NB4 (cell line): ENCODE data around the gene C14orf119.

Experiments
- DNase-seq: peaks from one replicate; pipeline ENCODE4 v3.0.0; 2010; ENCODE audit warnings: low read depth
- H3K4me3 ChIP-seq: one replicate; pipeline ENCODE4 v1.5.1; 2011; ENCODE audit warnings: mild to moderate bottlenecking, low read depth, low read length, moderate library complexity
- MYC ChIP-seq: IDR thresholded peaks from 2 replicates; pipeline ENCODE4 v1.6.1; 2011; ENCODE audit warnings: low read depth, low read length
- POLR2A ChIP-seq: IDR thresholded peaks from 2 replicates; pipeline ENCODE4 v1.6.1; 2011; ENCODE audit warnings: mild to moderate bottlenecking; ENCODE audit not compliant: insufficient read length; ENCODE audit errors: extremely low read depth
- TF ChIP-seq, protein P1 (sequence below): IDR thresholded peaks from 2 replicates; pipeline ENCODE4 v1.6.1; 2011; ENCODE audit warnings: low read depth, low read length
- TF ChIP-seq, protein P2 (sequence below): IDR thresholded peaks from one replicate; pipeline ENCODE4 v1.5.1; 2012; ENCODE audit warnings: low read depth, low read length

C14orf119 gene

DNA sequence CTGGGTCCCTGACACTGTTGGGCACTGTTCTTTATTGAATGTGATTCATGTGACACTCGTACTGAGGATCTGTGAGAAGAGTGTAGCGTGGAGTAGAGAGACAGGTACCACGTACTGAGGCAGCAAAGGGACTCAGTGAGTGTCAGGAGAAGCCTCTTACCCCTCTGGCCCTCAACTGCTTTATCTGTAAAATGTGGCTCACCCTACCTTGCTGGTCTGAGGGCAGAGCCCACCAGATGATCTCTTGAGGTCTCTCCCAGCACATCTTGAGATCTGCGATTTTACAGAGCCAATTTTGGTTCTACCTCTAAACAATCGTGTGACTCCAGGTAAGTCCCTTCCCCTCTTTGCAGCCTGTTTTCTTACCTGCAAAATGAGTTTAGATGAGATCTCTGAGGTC is 20.6 kb downstream of the C14orf119 start:
- peak; percentile 53 for DNase-seq
- TF ChIP-seq POLR2A: no peak
- H3K4me3 ChIP-seq: peak overlapping the region; percentile 96

- TF ChIP-seq POLR2A (no peak), MYC (no peak)
- TF ChIP-seq, protein P1, sequence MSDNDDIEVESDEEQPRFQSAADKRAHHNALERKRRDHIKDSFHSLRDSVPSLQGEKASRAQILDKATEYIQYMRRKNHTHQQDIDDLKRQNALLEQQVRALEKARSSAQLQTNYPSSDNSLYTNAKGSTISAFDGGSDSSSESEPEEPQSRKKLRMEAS: 0 out of 2 replicates have a peak, but pooled peaks have one; percentile 6
- TF ChIP-seq, protein P2, sequence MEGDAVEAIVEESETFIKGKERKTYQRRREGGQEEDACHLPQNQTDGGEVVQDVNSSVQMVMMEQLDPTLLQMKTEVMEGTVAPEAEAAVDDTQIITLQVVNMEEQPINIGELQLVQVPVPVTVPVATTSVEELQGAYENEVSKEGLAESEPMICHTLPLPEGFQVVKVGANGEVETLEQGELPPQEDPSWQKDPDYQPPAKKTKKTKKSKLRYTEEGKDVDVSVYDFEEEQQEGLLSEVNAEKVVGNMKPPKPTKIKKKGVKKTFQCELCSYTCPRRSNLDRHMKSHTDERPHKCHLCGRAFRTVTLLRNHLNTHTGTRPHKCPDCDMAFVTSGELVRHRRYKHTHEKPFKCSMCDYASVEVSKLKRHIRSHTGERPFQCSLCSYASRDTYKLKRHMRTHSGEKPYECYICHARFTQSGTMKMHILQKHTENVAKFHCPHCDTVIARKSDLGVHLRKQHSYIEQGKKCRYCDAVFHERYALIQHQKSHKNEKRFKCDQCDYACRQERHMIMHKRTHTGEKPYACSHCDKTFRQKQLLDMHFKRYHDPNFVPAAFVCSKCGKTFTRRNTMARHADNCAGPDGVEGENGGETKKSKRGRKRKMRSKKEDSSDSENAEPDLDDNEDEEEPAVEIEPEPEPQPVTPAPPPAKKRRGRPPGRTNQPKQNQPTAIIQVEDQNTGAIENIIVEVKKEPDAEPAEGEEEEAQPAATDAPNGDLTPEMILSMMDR: no peak
- peak overlapping the region; percentile 96 for H3K4me3 ChIP-seq
- DNase-seq: peak; percentile 73
Observed at GRCh38 chr14:23117371-23118020, 22.2 kb downstream of the C14orf119 start.

DNA sequence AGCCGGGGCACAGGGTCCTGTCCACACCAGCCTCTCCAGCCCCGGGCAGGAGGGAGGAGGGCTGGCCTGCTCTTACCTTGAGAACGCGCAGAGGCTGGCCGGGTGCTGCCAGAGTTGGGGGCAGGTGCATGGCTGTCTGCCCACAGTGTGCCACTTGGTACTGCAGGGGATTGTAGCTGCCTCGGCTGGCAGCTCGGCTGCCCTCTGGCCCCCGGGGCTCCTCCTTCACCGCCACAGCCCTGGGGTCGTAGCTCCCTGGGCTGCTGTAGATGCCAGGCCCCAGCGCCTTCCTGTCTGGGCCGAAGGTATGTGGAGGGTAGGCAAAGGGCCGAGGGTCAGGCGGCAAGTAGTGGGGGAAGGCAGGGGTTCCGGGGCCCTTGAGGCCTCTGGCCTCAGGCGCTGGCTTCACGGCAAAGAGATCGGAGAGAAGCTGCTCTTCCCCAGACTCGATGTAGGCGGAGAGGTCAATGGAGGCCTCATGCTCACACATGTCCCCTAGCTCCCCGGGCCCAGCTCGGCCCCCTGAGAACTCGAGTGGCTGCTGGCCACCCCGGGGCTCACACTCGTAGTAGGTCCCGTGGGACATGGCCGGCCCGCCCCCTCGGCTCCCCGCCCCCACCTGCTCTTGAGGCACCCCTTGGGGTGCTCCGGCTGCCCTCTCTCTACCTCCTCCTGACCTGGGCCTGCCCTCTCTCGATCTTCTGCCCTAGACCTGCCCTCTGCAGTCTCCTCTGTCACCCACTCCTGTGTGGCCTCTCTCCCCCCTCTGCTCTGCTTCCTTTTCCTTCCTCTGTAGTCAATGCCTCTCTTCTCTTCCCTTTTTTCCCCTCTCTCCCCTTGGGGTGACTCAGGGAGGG is 23.4 kb downstream of the C14orf119 start, which contains the start of gene CEBPE:
TSS of gene CEBPE (minus strand) at position 750 of the 857 bp plus-strand sequence. CDS start at position 586, 164 bp downstream.
- H3K4me3 ChIP-seq: peak within 1 kb of the TSS; percentile 96
- TF ChIP-seq, protein P1: no peak
- peak; percentile 32; the same call in 1 of the 2 replicates for TF ChIP-seq MYC
- DNase-seq: peak; percentile 86

- TF ChIP-seq, protein P1: peak; percentile 32; the same call in 1 of the 2 replicates
- TF ChIP-seq, protein P2: no peak
- TF ChIP-seq POLR2A: peak; percentile 3
- TF ChIP-seq MYC: 0 out of 2 replicates have a peak, but pooled peaks have one; percentile 41
- peak overlapping the region; percentile 96 for H3K4me3 ChIP-seq
- DNase-seq: peak; percentile 96
Observed at GRCh38 chr14:23119363-23120327, 24.3 kb downstream of the C14orf119 start.

GRCh38 chr14:23120541-23121251 is 25.4 kb downstream of the C14orf119 start:
- TF ChIP-seq POLR2A: no peak
- TF ChIP-seq, protein P1: peak; percentile 62
- TF ChIP-seq, protein P2: peak; percentile 99
- DNase-seq: peak; percentile 90
- H3K4me3 ChIP-seq: peak overlapping the region; percentile 96

DNA sequence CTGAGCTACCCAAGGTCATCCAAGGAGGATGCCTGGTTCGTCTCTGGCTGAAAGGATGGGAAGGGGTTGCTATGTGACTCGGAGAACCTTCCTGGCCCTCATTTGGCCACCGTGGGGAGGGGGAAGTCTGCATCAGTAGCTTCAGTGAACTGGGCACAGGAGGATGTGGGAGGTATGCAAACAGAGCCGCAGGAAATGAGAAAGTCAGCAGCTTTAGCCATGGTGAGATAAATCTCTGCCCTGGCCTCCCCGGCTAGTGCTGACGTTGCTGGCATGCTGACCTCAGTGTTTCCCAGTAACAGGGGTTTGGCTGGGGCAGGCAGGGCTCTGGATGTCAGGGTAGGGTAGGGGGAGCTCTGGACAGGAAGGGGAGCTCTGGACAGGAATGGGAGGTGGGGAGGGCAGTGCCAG is 26.1 kb downstream of the C14orf119 start:
- DNase-seq: no peak
- TF ChIP-seq, protein P2: no peak
- TF ChIP-seq MYC: no peak
- TF ChIP-seq, protein P1: no peak
- H3K4me3 ChIP-seq: no peak overlapping the region
